PC-3 (cell line): ENCODE results near the gene CDK5RAP2.

Experiments
- EZH2 ChIP-seq: fragments of 300-600 bp; sonication (generic); IDR thresholded peaks from one replicate; pipeline ENCODE4 v1.6.1; 2017; ENCODE audit warnings: antibody characterized with exemption, mild to moderate bottlenecking, low read length; ENCODE audit not compliant: unreplicated experiment
- TF ChIP-seq, protein P1 (sequence below): fragments of 300-600 bp; sonication (generic); conservative IDR thresholded peaks from 2 replicates; pipeline ENCODE4 v1.5.1; 2017; ENCODE audit warnings: antibody characterized with exemption, low read depth, mild to moderate bottlenecking, low read length

- TF ChIP-seq EZH2: no peak
- TF ChIP-seq, protein P1, sequence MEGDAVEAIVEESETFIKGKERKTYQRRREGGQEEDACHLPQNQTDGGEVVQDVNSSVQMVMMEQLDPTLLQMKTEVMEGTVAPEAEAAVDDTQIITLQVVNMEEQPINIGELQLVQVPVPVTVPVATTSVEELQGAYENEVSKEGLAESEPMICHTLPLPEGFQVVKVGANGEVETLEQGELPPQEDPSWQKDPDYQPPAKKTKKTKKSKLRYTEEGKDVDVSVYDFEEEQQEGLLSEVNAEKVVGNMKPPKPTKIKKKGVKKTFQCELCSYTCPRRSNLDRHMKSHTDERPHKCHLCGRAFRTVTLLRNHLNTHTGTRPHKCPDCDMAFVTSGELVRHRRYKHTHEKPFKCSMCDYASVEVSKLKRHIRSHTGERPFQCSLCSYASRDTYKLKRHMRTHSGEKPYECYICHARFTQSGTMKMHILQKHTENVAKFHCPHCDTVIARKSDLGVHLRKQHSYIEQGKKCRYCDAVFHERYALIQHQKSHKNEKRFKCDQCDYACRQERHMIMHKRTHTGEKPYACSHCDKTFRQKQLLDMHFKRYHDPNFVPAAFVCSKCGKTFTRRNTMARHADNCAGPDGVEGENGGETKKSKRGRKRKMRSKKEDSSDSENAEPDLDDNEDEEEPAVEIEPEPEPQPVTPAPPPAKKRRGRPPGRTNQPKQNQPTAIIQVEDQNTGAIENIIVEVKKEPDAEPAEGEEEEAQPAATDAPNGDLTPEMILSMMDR: no peak
Measured at GRCh38 chr9:120443976-120444375, 136.0 kb downstream of the CDK5RAP2 start.
